Aorta (tissue), 5 donors: ENCODE results near the gene TRIP12. TPM values are rescaled to one million over a fixed set of nuclear protein-coding genes. Genes with fewer than 3 reads are reported as not detected.
"Not testable (repeated sequence)": the region's sequence is repeated elsewhere in the genome, so short reads cannot be mapped to it uniquely, and the experiment has no call there.

ENCODE experiments used
- ATAC-seq: fragments of 200-7000 bp; cut with Tn5 transposase; one replicate; pipeline ENCODE4 v1.9.1; 2022; ENCODE audit warnings: moderate library complexity; ENCODE audit not compliant: low FRiP score
- DNase-seq, 2 donors: peaks; one replicate each; pipeline ENCODE4 v3.0.0-alpha.2; 2020
- H3K27ac ChIP-seq, 2 donors: one replicate each; pipeline ENCODE4 v1.5.1; 2013; ENCODE audit warnings: low read length in 2 of 2, mild to moderate bottlenecking in 2 of 2, moderate library complexity in 2 of 2, control low read depth in 1 of 2, inconsistent platforms in 1 of 2, low read depth in 1 of 2
- H3K27me3 ChIP-seq, 2 donors: one replicate each; pipeline ENCODE4 v1.6.1; 2013; ENCODE audit warnings: control low read depth in 1 of 2, low read length in 1 of 2, mild to moderate bottlenecking in 1 of 2, moderate library complexity in 1 of 2; ENCODE audit not compliant: insufficient read depth in 2 of 2, control insufficient read depth in 1 of 2
- H3K36me3 ChIP-seq, 2 donors: one replicate each; pipeline ENCODE4 v1.6.1; 2013; ENCODE audit warnings: control low read depth in 1 of 2, low read length in 1 of 2, mild to moderate bottlenecking in 1 of 2; ENCODE audit not compliant: insufficient read depth in 2 of 2, control insufficient read depth in 1 of 2
- H3K4me1 ChIP-seq, 2 donors: one replicate each; pipeline ENCODE4 v1.6.1; 2013; ENCODE audit warnings: low read length in 2 of 2, control low read depth in 1 of 2, mild to moderate bottlenecking in 1 of 2, moderate library complexity in 1 of 2; ENCODE audit not compliant: insufficient read depth in 2 of 2, control insufficient read depth in 1 of 2
- H3K4me3 ChIP-seq, 2 donors: one replicate each; pipeline ENCODE4 v1.5.1; 2013; ENCODE audit warnings: low read length in 2 of 2, control low read depth in 1 of 2, mild to moderate bottlenecking in 1 of 2
- H3K9me3 ChIP-seq: one replicate; pipeline ENCODE4 v1.6.1; 2013; ENCODE audit warnings: mild to moderate bottlenecking, low read length; ENCODE audit not compliant: control insufficient read depth
- WGBS, 2 donors: extraction: QIAGEN DNeasy Blood & Tissue Kit; methylation state at CpG; one replicate each; pipeline ENCODE4 v1.1.7; 2013; 5-methylcytosine and 5-hydroxymethylcytosine counted together
- intact Hi-C, 2 donors: fragments of 100-400 bp; cut with DNase I; formaldehyde crosslinking; loops; one replicate each; pipeline versions ENCODE4 v1.14.2 to v1.15.0; 2022
- polyA plus RNA-seq, 2 donors: library from polyadenylated mRNA; stranded (reverse); fragments of 200-250 nt; gene quantifications; one replicate each; pipeline ENCODE4 v1.2.3, GENCODE V29; 2013
- total RNA-seq, 2 donors: library from RNA; stranded (reverse); fragmentation: NEBNext Ultra II Directional; extraction: Animal tissue kit (Norgen Biotek cat#: 25700); gene quantifications; one replicate each; pipeline ENCODE4 v1.2.1, GENCODE V29; 2021
- donor health status: healthy with polysubstance abuse.
- donor health status: Bipolar disorder and iron deficiency.
- donor health status: DM: no; HTN: no; CAD: no.
- donor health status: DM: no; HTN: no; CAD: no.
- donor health status: DM: yes; HTN: yes; CAD: no.

Gene TRIP12
- total and polyA plus RNA-seq, 4 donors, result 22.5 to 232 (median 123) TPM

DNA sequence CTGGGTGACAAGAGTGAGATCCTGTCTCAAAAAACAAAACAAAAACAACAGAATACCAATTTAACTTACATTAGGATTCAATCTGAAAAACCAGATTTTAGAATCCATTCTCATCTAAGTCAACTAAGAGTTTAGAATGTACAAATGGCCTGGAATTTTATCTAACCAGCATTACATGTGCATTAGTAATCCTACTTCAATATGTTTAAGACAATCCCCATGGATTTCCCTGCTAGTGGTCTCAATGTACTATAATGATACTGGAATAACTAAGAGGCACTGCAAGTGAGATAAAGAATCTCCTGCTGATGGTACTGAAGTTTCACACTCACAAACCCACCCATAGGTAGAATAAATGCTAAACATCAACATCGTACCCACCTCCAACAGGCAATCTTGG is 153.6 kb downstream of the TRIP12 start:
- Histone ChIP-seq H3K9me3 (no peaks in the 10 kb centered on the region), H3K36me3 (peaks cover 11 to 20% of the 10 kb centered on the region in 2 donors), H3K27me3 (no peaks in the 10 kb centered on the region), H3K27ac (no peak overlapping the region), H3K4me1 (no peaks in the 10 kb centered on the region), H3K4me3 (no peak overlapping the region)
- intact Hi-C loops, result no loop called here
- ATAC-seq (no peak), DNase-seq (no peak)
- WGBS, 2 donors, result 93 to 96% methylated on average over 1 of the region's 1 CpG

DNA sequence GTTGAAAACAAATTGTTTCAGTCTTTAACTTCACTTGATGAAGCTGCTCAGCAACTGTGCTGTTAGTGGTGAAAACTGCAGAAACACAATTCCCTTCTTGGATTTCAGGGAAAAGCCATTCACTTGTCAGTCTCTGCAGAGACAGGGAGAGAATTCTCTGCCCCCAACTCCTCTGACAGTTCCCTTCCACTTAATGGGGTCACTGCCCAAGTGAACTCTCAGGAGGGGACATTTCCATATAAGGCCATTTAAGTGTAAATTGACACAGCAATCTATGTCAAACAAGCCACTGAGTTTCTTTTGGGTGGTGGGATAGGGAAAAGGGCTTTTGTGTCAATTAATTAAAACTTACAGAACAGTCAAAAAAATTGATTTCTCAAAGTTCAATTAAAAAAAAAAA is 156.1 kb downstream of the TRIP12 start:
- H3K27ac ChIP-seq, result no peak overlapping the region
- peaks cover 0 to 3% of the 10 kb centered on the region in 2 donors for H3K4me1 ChIP-seq
- H3K27me3 ChIP-seq, result no peaks in the 10 kb centered on the region
- ATAC-seq (no peak), DNase-seq (no peak)
- intact Hi-C loops, result no loop called here
- H3K4me3 ChIP-seq, result no peak overlapping the region
- no peaks in the 10 kb centered on the region for H3K9me3 ChIP-seq
- peaks cover 7 to 8% of the 10 kb centered on the region in 2 donors for H3K36me3 ChIP-seq

DNA sequence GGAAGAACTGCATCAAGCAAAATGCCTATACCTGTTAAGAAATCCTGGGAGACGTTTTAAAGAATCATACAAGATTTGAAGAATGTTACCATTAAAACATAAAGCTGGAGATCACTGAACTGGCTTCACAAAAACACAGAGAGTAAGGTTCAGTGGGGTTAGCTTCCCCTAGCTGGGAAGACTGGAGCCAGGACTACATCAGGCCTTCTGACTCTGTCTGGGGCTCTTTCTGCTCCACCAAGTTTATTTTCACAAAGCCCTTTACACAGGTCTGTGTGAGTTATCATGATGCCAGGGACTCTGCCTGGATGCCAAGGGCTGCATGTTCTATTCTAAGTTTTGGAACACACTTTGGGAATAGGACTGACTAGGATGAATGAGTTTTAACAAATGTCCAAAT is 160.1 kb downstream of the TRIP12 start:
- DNase-seq (no peak), ATAC-seq (no peak)
- Histone ChIP-seq H3K27ac (no peak overlapping the region), H3K36me3 (peaks cover 2 to 8% of the 10 kb centered on the region in 2 donors), H3K4me3 (no peak overlapping the region), H3K9me3 (no peaks in the 10 kb centered on the region), H3K27me3 (no peaks in the 10 kb centered on the region), H3K4me1 (peaks cover 0 to 3% of the 10 kb centered on the region in 2 donors)
- 23 to 29% methylated on average over 1 of the region's 1 CpG for WGBS, 2 donors
- intact Hi-C loops, result no loop called here

DNA sequence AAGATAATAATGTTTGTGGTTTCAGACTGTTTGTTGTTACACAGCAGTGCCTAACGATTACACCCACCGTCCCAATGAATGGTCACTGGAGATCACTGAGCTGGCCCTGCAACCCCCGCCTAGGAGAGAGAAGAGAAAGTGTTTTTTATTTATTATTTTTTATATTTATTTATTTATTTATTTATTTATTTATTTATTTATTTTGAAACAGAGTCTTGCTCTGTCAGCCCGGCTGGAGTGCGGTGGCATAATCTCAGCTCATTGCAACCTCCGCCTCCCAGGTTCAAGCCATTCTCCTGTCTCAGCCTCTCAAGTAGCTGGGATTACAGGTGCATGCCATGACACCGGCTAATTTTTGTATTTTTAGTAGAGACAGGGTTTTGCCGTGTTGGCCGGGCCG is 164.3 kb downstream of the TRIP12 start:
- H3K36me3 ChIP-seq, DNase-seq, H3K27me3 ChIP-seq, intact Hi-C loops, H3K9me3 ChIP-seq, H3K4me3 ChIP-seq, H3K27ac ChIP-seq, H3K4me1 ChIP-seq, ATAC-seq: not testable (repeated sequence)
- 95 to 98% methylated on average over 10 of the region's 10 CpGs for WGBS, 2 donors

DNA sequence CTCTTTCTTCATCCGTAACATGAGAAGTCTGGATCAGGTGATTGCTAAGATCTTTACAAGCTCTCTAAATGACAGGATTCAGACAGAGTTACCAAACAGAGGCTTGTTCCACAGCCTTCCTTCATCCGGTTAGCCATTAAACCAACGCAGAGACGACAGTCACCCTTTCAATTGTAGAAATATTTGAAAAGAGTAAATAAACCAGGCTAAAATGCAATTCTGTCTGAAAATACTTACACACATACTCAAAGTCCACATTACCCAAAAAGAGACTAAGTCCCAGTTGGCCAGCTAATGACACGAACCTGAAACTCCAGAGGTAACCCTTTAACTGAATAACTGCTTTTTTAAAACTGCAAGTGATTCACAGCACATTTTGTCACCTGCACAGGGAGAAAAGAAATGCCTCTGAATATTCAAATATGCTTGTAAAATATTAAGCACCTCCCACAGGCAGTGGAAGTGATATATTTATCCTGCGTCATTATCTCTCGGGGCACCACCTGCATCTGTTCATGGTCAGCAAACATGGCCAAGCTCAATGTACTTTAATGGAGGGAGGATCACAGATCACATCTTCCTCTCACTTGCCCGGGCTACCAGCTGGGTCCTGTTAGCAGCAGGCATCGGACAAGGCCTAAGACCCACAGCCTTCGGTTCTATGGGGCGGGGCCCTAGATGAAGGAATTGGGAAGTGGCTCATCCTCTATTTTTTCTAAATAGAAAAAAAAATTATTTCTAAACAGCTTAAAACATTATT is 168.7 kb downstream of the TRIP12 start:
- H3K4me1 ChIP-seq, result no peaks in the 10 kb centered on the region
- DNase-seq (no peak), ATAC-seq (no peak)
- intact Hi-C loops, result no loop called here
- H3K9me3 ChIP-seq, result no peaks in the 10 kb centered on the region
- no peak overlapping the region for H3K27ac ChIP-seq
- no peak overlapping the region for H3K4me3 ChIP-seq
- WGBS, 2 donors, result 88 to 90% methylated on average over 11 of the region's 11 CpGs
- no peaks in the 10 kb centered on the region for H3K36me3 ChIP-seq
- no peaks in the 10 kb centered on the region for H3K27me3 ChIP-seq

DNA sequence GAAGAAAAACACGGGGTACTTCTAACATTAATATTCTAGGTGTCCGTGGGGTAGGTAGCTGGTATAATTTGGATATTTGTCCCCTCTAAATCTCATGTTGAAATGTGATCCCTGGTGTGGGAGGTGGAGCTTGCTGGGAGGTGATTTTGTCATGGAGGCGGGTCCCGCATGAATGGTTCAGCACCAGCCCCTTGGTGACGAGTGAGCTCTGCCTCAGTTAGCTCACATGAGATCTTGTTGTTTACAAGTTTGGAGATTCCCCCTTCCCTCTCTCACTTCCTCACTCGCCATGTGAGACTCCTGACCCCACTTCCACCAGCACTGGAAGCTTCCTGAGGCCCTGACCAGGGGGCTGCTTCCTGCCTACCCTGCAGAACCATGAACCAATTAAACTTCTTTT is 172.0 kb downstream of the TRIP12 start:
- 89 to 90% methylated on average over 6 of the region's 6 CpGs for WGBS, 2 donors

DNA sequence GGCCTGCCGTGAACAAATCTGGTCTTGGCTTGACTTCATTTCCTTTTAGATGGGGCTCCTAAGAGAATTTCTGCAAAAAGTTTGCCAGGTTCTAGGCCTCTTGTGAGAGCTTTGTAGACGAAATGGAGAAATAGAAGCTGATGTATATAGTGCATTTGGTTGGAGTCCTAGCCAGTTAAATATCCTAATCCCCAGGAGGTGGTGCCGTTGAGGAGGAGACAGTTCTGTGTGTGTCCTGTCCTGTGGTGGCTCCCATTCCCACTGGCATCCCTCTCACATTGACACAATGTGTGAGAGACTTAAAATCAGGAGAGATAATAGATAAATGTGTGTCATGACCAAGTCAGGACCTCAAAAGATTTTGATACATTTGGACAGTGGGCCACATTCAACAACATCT is 172.9 kb downstream of the TRIP12 start:
- intact Hi-C loops, result no loop called here
- DNase-seq (no peak), ATAC-seq (no peak)
- 82 to 85% methylated on average over 3 of the region's 3 CpGs for WGBS, 2 donors
- Histone ChIP-seq H3K36me3 (no peaks in the 10 kb centered on the region), H3K4me3 (no peak overlapping the region), H3K4me1 (no peaks in the 10 kb centered on the region), H3K27ac (no peak overlapping the region), H3K27me3 (no peaks in the 10 kb centered on the region), H3K9me3 (no peaks in the 10 kb centered on the region)

More for the DNA sequence above, 172.0 kb downstream of the TRIP12 start:
- DNase-seq (no peak), ATAC-seq (no peak)
- Histone ChIP-seq H3K27me3 (no peaks in the 10 kb centered on the region), H3K4me1 (no peaks in the 10 kb centered on the region), H3K4me3 (no peak overlapping the region), H3K9me3 (no peaks in the 10 kb centered on the region), H3K36me3 (no peaks in the 10 kb centered on the region), H3K27ac (no peak overlapping the region)
- intact Hi-C loops, result no loop called here

DNA sequence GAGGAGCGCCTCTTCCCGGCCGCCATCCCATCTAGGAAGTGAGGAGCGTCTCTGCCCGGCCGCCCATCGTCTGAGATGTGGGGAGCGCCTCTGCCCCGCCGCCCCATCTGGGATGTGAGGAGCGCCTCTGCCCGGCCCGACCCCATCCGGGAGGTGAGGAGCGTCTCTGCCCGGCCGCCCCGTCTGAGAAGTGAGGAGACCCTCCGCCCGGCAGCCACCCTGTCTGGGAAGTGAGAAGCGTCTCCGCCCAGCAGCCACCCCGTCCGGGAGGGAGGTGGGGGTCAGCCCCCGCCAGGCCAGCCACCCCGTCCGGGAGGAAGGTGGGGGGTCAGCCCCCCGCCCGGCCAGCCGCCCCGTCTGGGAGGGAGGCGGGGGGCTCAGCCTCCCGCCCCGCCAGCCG is 179.1 kb downstream of the TRIP12 start:
- ATAC-seq, DNase-seq, H3K36me3 ChIP-seq, H3K9me3 ChIP-seq, intact Hi-C loops, H3K4me1 ChIP-seq, H3K27ac ChIP-seq, H3K4me3 ChIP-seq, H3K27me3 ChIP-seq: not testable (repeated sequence)
- WGBS, 2 donors, result 96 to 100% methylated on average over 1 to 35 of the region's 35 CpGs

DNA sequence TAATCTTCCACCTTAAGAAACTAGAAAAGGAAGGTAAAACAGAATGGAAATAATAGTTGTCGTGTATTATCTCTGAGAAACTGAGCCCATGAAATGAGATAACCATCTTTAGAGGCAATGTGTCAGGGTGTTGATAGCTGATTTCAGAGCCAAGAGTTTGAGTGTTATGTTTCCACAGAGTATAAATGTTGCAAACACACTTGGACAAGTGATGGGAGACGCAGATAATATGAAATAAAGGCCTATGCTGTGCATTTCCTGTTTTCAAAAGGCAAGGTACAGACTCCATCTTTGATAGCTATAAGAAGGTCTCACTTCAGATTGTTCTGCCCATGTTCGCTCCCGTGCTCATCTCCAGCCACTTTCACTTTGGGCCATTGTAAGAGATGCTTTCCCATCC is 181.5 kb downstream of the TRIP12 start:
- intact Hi-C loops, result no loop called here
- Histone ChIP-seq H3K4me1 (peaks cover 0 to 1% of the 10 kb centered on the region in 2 donors), H3K9me3 (peaks cover 6% of the 10 kb centered on the region), H3K4me3 (no peak overlapping the region), H3K27me3 (no peaks in the 10 kb centered on the region), H3K27ac (no peak overlapping the region), H3K36me3 (no peaks in the 10 kb centered on the region)
- 86% methylated on average over 4 of the region's 4 CpGs for WGBS, 2 donors
- DNase-seq (no peak), ATAC-seq (no peak)
